GM18505 (cell line): ENCODE results near the gene PGBD2.

Experiments used
- ATAC-seq: cut with Tn5 transposase; IDR thresholded peaks from one replicate; pipeline ENCODE4 v1.9.1; 2021; ENCODE audit not compliant: unreplicated experiment
- POLR2A ChIP-seq: IDR thresholded peaks from 4 replicates; pipeline ENCODE4 v1.6.1; 2011; ENCODE audit warnings: borderline replicate concordance; ENCODE audit not compliant: insufficient read depth, insufficient read length; ENCODE audit errors: extremely low read depth

The PGBD2 gene

DNA sequence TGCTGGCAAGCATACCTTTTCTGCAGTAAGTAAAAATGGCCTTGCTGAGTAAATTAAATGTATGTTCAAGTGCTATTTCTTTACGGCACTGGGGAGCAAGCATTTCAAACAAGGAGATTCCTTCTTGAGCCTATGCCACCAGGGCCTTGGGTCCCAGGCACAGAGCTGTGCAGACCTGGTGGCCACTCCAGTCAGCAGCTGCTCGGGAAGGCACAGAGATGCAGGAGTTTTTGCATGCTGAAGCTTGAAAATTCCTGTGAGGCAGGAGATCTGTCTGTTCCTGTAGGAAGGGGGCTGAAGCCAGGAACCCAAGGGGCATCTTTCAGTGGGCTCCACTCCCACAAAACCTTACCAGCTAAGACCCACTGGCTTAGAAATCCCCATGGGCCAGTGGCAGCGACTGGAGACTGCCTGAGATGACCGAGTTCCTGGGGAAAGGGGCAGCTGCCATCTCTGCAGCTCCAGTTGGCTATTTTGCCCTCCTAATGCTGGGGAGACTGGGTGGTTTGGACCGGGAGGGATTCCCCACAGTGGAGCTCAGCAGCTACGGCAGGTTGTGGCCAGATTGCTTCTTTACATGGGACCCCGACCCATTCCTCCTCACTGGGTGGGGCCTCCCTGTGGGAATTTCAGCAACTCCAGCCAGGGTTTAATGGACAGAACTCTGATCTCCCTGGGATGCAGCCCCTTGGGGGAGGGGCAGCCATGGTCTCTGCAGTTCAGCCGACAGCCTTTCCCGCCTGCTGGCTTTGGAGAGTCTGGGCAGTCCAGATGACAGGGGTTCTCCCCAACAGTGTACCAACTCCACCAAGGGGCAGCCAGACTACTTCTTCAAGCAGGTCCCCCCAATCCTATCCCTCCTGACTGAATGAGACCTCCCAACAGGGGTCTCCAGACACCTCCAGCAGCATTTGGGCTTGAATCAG is 8.4 kb upstream of the PGBD2 start:
- no peak for TF ChIP-seq POLR2A
- no peak for ATAC-seq

DNA sequence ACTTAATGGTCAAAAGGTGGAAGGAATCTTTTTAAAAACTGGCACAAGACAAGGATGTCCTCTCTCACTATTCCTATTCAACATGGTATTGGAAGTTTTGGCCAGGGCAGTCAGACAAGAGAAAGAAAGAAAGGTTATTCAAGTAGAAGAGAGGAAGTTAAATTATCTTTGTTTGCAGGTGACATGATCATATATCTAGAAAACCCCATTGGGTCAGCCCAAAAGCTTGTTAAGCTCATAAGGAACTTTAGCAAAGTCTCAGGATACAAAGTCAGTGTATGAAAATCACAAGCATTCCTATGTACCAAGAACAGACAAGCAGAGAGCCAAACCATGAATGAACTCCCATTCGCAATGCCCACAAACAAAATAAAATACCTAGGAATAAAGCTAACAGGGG is 5.4 kb upstream of the PGBD2 start:
- no peak for TF ChIP-seq POLR2A
- ATAC-seq = no peak

DNA sequence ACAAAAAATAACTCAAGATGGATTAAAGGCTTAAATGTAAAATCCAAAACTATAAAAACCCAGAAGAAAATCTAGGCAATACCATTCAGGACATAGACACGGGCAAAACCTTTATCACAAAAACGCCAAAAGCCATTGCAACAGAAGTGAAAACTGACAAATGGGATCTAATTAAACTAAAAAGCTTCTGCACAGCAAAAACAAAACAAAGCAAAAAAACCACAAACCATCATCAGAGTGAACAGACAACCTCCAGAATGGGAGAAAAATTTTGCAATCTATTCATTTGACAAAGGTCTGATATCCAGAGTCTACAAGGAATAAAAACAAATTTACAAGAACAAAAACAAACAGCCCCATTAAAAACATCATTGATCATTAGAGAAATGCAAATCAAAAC is 4.5 kb upstream of the PGBD2 start:
- no peak for TF ChIP-seq POLR2A
- ATAC-seq = no peak

DNA sequence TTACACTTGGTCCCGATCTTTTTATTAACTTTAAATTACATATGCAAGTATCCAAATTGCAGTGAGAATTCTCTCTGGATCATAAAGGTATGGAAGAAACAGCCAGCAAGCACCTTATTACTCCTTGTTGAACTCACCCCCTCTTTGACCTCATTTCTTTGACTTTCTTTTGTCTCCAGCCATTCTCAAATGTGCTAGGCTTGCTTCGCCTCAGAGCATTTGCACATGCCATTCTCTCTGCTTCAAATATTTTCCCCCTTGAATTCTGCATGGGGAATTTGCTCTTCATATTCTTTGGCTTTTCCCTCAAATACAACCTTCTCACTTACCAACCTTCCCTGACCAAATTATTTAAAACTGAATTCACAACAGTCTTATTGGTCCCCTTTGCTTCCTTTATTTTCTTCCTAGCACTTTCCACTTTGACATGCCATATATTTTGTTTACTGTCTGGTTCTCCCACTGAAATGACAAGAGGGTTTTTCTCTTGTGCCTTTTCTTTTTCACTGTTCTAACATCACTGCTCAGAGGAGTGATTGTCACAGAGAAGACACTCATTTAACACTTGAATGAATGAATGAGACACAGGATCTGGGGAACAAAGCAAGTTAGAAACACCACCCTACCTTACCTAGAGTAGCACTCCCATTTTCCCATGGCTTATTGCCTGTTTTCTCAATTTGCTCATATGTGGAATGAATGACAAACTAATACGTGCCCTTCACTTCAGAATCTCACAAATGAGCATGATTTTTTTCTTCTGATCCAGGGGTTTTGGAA is 1.4 kb upstream of the PGBD2 start:
- no peak for TF ChIP-seq POLR2A

DNA sequence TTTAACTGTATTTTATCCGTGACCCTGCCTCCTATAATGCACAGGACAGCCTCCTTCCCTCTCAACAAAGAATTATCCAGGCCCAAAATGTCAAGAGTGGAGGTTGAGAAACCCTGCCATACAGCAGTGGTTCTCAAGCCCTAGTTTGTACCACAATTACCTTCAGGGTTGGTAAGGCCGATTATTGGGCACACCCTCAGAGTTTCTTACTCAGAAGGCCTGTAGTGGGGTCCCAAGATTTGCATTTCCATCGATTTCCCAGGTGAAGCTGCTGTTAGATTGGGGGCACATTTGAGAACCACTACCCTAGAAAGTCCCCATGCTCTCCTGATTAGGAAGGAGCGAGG is 400 bp upstream of the PGBD2 start:
- ATAC-seq = no peak
- no peak for TF ChIP-seq POLR2A

More for the DNA sequence above, 1.4 kb upstream of the PGBD2 start:
- ATAC-seq = no peak

DNA sequence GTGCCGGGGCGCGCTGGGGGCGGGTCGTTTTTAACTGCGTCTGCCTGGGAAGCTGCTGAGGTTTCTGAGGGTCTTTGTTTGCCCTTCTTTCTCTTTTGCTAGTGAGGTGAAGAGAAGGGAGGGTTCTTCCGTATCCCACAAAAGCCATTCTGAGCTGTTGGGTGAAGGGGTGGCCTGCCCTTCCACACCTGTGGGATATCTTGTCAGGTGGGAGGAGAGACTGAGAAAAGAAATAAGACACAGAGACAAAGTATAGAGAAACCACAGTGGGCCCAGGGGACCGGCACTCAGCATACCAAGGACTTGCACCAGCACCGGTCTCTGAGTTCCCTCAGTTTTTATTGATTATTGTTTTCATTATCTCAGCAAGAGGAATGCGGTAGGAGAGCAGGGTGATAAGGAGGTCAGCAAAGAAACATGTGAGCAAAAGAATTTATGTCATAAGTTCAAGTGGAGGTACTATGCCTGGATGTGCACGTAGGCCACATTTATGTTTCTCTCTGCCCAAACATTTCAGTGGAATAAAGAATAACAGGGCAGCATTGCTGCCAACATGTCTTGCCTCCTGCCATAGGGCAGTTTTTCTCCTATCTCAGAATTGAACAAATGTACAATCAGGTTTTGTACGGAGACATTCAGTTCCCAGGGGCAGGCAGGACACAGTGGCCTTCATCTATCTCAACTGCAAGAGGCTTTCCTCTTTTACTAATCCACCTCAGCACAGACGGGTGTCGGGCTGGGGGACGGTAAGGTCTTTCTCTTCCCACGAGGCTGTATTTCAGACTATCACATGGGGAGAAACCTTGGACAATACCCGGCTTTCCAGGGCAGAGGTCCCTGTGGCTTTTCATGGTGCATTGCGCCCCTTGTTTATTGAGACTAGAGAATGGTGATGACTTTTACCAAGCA is 972 bp downstream of the PGBD2 start:
- ATAC-seq = peak; percentile 7
- TF ChIP-seq POLR2A = no peak

DNA sequence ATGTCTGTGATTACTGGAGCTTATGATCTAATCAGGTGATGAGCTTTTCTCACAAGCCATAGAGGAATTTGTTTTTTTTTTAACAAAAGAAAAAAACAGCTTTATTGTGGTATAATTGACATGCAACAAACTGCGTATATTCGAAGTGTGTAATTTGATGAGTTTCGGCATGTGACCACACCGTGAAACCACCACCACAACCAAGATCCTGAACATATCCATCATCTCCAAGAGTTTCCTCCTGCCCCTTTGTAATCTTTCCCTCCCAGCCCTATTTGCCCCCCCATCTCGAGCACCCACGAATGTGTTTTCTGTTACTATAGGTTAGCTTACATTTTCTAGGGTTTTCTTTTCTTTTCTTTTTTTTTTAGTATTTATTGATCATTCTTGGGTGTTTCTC is 4.7 kb downstream of the PGBD2 start:
- no peak for ATAC-seq
- TF ChIP-seq POLR2A = no peak

DNA sequence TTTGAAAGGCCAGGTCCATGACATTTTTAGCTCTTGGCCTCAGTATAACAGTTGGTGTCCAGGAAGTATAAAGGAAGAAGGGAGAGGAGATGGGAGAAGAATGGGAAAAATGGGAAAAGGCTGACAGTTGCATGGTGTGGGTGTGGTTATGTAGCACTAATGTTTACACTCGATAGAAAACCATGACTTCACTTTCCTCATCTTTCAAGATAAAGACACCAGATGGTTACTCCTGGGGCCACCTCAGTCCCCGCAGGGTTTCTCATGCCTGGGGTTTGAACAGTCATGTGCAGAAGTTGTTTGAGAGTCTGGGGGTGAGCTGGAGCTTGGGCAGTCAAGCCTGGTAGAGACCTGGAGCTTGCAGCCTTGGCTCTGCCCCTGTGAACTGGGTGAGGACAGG is 7.9 kb downstream of the PGBD2 start:
- no peak for TF ChIP-seq POLR2A
- ATAC-seq = no peak

DNA sequence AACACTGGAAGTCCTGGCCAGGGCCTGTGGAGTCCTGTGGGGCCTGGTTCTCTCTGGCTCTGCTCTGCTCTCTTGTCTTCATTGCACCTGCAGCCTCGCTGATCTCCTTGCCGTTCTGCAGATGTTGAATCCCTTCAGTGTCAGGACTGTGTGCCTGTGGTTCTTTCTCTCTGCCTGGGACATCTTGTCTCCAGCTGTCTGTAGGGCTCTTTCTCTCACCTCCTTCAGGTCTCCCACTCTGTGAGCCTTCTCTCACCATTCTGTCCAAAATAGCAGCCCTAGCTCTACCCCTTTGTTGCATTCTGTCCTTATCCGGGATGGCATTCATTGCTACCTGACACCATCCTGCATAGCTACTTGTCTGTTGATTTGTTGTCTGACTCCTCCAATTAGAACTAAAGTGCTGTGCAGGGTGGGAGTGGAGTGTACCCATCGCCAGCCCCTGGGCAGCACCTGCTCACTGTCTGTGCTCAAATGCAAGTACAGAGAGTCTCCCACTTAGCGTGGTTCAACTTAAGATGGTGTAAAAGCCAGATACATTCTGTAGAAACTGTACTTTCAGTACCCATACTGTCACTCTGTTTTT is 8.9 kb downstream of the PGBD2 start:
- TF ChIP-seq POLR2A = no peak
- no peak for ATAC-seq

DNA sequence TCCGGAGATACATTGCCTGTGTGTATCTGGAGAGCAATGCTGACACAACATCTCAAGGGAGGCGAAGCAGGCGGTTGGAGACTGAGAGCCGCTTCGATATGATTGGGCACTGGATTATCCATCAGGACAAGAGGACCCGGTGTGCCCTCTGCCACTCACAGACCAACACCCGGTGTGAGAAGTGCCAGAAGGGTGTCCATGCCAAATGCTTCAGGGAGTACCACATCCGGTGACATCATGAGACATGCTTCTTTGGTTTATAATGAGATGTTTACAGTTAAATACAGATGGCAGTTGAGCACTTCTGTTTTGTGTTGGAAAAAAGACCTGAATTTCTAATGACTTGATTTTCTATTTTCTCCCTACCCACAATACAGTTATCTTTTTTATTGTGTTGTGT is 12.1 kb downstream of the PGBD2 start:
- ATAC-seq = no peak
- TF ChIP-seq POLR2A = no peak

DNA sequence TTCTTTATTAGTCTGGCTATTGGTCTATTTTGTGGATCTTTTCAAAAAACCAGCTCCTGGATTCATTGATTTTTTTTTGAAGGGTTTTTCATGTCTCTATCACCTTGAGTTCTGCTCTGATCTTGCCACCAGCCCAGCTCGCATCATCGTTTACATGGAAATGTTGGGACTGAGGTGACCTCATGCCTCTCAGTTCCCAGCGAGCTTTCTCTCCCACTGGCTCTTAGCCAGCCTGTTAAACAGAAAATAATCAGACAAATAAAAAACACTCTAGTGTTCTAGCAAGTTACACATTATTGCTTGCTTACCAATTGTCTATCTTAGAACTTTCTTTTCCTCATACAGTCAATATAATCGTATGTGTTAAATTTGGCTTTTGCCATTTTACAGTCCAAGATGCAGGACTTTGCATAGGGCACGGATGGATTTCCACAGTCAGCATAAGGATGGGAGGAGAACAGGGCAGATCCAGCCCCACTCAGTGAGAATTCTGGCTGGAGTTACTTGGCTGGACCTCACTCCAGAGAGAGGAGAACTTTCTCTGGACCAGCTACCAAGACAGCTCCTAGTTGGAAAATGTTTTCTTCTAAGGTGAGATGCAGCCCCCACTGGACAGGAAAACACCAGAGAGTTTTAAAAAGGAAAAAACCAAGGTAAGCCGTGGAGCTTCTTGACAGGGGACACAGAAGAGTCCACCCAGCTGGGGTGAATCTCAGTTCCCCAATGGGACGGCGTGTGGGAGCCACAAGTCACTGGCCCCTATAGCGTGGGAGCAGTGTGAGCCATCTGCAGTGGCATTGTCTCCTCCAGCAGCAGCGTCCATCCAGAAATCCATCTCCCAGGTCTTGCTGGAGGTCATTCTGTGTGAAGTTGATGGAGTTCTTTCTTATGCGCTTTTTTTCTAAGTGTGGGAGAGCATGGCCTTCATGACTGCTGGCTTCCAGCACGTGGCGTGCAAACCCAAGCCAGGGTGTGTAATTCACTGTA is 17.6 kb downstream of the PGBD2 start:
- TF ChIP-seq POLR2A = no peak

More for the DNA sequence above, 17.6 kb downstream of the PGBD2 start:
- no peak for ATAC-seq
